HG03108 (cell line): Measurements from ENCODE around the gene GSS.

Source experiments
- ATAC-seq: cut with Tn5 transposase; IDR thresholded peaks from one replicate; pipeline ENCODE4 v1.9.1; 2021; ENCODE audit warnings: moderate library complexity; ENCODE audit not compliant: unreplicated experiment

GSS gene

DNA sequence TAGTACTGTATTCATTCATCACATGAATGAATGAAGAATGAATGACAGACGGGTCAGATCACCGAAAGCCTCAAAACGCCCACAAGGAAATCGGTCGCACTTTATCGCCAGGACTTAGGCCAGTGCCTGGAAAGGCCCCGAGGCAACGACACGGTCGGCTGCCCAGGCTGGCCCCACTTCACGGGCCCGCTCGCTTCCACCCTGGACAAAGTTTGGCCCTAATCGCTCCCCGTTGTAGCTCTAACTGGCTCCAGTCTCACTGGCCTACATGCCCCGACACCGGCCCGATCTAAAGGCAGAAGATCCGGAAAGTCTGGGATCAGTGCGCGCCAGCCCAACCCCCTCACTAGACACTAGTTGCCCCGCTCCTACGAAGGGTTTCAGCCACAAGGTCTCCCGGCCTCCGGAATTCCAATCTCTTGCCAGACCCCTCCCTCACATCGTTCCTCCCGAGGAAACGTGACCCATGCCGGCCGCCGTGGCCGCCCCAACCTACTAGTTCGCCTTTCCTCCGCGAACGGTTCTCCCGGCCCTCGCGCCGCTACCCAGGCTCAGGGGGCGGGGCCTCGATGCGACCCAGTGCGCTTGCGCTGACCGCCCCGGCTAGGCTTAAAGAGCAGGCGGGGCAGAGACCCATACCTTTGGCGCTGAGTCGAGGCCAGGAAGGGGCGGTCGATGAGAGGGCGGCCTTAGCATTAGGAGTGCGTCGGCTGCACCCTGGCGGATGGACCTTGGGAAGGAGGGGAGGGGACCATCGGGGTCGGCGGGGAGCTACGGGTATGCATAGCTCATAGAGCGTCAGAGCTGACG lies at the start of gene GSS, which contains the start of gene MYH7B:
GSS (minus strand) TSS at position 576 of the 810 bp plus-strand sequence. CDS start 3,954 bp downstream, outside the sequence.
MYH7B (plus strand) TSS at position 638 of the 810 bp plus-strand sequence. CDS start 22,138 bp downstream, outside the sequence.
- peak; percentile 78 for ATAC-seq

- ATAC-seq, result no peak
These were observed 49.3 kb upstream of the GSS start for GRCh38 chr20:35004749-35005462.

DNA sequence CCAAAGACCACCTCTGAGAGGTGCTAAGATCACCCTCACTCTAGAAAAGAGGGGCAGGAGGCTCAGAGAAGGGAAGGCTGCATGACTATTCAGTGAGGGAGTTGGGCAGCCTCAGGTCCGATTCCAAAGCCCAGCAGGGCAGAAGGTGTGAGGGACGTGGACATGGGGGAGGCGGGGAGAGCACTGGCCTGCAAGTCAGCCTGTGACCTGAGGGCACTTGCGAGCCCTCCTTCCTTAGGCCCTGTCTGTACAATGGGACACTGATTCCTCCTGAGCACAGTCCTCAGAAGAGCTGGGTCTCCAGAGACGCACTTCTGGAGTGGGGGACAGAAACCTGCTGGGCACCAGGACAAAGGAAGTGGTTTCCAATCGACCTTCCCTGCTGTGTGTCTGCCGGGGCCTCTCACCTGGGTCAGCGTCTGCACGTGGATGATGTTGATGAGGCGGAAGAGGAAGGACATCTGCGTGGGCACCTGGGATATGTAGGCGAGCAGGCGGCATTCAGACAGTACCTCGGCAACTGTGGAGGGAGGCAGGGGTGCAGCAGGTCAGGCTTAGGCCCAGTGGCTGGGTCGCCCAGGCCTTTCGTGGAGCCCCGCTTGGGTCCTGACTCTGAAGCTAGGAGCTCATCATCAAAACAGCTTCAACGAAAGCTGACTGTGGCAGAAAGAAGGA lies 48.6 kb upstream of the GSS start:
- no peak for ATAC-seq

DNA sequence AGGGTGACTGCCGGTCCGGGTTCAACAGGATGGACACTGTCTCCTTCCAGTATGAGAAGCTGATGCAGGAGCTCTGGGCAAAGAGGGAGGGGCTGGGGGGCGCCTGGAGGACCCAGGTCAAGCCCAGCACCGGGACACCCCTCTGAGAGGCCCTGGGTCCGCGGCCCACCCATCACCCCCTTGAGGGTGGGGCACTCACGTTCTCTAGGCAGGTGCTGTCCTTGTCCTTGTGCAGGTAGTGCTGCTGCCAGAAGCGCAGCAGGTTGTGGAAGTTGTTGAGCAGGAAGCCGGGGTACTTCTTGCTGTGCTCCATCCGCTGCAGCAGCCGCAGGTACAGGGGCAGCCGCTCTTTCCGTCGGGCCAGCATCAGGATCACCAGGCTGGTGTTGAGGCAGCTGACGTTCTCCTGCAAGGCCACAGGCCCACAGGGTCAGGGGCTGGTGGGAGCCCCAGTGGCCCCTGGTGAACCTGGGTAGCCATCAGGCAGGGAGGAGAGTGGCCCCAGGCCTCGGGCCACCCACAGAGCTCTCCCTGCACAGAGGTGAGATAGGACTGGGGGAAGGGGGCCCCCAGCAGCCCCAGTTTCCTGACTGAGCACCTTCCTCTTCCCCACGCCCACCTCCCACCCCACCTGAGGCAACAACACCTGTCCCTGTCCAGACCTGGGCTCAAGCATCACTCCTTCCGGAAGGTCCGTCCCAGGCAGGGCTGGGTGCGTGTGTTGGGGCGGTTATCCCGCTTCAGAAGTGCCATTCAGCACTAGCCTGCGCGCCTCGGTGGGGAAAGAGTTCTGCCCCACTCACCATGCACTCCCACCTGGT lies 47.8 kb upstream of the GSS start:
- no peak for ATAC-seq

DNA sequence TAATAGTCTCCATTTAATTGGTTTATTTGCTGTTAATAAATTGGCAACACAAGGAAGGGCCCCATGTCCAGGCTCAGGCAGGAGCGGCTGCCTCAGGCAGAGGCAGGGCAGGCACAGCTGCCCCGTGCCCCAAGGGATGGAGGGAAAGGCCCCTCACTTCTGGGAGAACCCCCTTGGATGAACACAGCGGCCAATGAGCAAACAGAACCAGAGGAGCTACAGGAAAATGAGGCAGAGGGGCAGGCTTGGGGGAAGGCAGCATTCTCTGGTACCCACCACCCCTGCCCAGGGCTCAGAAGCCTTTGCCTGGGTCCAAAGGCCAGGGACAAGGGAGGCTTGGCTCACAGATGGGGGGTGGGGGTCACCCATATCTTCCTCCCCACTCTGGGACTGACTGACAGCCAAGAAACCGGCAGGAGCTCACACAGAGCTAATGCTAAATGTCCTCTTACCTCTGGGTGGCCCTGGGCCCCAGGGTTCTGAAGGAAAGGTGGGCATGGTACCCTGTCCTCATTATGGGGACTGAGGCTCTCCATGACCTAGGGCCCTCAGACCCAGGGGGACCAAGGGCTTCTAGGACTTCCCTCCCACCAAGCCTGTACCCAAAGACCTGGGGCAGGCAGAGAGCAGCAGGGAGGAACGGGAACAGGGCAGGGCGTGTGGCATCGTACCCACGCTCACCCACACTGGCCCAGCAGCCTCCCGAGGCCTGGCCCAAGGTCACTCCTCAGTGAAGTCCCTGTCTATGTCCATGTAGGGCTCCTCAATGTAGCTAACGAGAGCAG lies 47.0 kb upstream of the GSS start:
- ATAC-seq, result no peak

DNA sequence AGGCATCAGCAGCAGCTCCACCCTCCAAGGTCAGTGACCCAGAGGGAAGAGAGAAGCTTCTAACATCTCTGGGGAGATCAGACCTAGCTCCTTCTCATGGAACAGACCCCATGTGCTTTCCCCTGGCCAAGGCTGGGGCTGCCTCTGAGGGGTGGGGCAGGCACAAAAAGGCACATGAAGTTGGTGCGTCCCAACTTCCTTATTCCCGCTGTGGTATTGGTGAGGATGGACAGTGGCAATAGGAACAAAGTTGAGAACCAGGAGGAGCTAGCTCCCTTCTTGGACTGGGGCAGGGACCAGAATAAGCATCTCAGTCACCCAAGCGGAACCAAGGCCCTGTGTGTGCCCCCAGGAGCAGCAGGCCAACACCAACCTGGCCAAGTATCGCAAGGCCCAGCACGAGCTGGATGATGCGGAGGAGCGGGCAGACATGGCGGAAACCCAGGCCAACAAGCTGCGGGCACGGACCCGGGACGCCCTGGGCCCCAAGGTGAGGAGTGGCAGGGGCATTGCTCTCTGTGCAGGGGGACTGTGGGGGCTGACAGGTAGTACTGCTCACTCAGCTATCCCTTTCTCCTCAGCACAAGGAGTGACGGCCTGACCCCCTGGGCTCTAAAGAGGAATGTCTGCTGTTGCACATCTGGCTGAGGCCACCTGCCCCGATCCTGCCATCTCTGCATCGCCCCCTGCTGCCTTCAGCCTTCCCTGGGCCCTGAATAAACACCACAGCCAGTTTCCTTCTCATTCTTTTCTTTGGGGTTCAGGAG lies 46.2 kb upstream of the GSS start:
- ATAC-seq, result no peak

GRCh38 chr20:35000922-35001595 lies 45.5 kb upstream of the GSS start:
- ATAC-seq, result no peak

DNA sequence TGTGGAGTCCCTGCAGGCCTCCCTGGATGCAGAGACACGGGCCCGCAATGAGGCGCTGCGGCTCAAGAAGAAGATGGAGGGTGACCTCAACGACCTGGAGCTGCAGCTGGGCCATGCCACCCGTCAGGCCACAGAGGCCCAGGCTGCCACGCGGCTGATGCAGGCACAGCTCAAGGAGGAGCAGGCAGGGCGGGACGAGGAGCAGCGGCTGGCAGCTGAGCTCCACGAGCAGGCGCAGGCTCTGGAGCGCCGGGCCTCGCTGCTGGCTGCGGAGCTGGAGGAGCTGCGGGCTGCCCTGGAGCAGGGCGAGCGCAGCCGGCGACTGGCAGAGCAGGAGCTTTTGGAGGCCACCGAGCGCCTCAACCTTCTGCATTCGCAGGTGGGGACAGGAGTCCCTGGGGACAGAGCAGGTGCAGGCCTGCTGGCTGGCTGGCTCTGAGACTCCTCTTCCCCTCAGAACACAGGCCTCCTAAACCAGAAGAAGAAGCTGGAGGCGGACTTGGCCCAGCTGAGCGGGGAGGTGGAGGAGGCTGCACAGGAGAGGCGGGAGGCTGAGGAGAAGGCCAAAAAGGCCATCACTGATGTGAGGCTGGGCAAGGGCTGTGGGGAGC lies 44.8 kb upstream of the GSS start:
- ATAC-seq, result no peak

- ATAC-seq, result no peak
These were observed 44.2 kb upstream of the GSS start for GRCh38 chr20:34999782-35000181.

GRCh38 chr20:34999021-34999451 lies 43.4 kb upstream of the GSS start:
- ATAC-seq, result no peak

- ATAC-seq, result no peak
These were observed 42.8 kb upstream of the GSS start for GRCh38 chr20:34998331-34998950.

- no peak for ATAC-seq
These were observed 42.2 kb upstream of the GSS start for GRCh38 chr20:34997774-34998173.

DNA sequence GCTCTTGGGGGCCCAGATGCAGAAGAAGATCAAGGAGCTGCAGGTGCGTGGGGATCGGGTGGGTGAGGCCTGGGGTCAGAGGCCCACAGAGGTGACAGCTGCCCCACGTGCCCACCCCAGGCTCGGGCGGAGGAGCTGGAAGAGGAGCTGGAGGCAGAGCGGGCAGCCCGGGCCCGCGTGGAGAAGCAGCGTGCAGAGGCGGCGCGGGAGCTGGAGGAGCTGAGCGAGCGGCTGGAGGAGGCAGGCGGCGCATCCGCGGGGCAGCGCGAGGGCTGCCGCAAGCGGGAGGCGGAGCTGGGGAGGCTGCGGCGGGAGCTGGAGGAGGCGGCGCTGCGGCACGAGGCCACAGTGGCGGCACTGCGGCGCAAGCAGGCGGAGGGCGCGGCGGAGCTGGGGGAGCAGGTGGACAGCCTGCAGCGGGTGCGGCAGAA lies 41.5 kb upstream of the GSS start:
- ATAC-seq, result no peak

DNA sequence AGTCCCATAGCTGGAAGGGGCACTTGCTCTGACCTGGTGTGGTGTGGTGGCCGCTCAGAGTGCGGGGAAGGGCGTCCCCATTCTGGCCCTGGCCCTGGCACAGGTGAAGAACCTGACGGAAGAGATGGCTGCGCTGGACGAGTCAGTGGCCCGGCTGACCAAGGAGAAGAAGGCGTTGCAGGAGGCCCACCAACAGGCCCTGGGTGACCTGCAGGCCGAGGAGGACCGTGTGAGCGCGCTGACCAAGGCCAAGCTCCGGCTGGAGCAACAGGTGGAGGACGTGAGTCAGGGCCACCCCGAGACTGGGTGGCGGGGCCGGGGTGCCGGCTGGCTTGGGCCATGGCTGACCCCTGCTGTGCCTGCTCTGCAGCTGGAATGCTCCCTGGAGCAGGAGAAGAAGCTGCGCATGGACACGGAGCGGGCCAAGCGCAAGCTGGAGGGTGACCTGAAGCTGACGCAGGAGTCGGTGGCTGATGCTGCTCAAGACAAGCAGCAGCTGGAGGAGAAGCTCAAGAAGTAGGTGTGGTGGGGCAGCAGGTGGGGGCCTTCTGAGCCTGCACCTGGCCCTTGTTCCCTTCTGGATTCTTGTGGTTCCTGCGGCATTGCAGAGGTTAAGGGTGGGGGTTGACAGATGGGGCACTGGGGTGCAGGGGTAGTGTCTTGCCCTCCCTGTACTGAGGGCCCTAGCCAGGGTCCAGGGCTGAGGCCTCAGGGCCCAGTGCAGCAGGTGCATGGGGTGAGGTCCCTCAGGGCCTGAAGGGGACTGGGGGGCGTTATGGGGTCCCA lies 40.8 kb upstream of the GSS start:
- no peak for ATAC-seq

DNA sequence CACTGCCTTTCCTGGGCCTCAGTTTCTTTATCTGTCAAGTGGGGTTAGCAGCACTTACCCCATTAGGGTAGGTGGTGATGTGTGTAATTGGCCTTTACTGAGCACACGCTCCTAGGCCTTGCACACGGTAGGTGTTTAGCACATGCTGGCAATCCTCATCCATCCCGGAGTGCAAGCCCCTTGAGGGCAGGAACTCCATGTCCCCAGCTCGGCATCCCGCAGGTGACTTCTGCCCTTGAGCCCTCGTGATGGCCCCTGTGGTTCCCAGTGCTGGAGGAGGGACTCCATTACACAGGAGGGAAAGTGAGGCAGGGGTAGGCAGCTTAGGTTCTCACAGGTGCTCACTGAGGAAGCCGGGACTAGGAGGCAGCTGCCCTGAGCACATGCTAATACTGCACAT lies 40.1 kb upstream of the GSS start:
- ATAC-seq, result no peak

- ATAC-seq, result no peak
These were observed 39.6 kb upstream of the GSS start for GRCh38 chr20:34995192-34995591.
